Stromal cell of bone marrow (primary cell): ENCODE measurements around the gene SV2A.
A peak's percentile ranks its signal among the peaks of the same experiment; 100 is the strongest.
"Not testable (repeated sequence)": the region's sequence is repeated elsewhere in the genome, so short reads cannot be mapped to it uniquely, and the experiment has no call there.

Experiments used
- DNase-seq: peaks from one replicate; pipeline ENCODE4 v3.0.0-alpha.2; 2012; ENCODE audit warnings: low read depth

Gene SV2A

GRCh38 chr1:149917571-149918144 is at the start of gene SV2A:
TSS of gene SV2A (minus strand) at chr1:149917844. CDS start at chr1:149913840, 4,004 bp downstream.
- peak; percentile 41 for DNase-seq

GRCh38 chr1:149967041-149967440 is 49.4 kb upstream of the SV2A start:
- DNase-seq = no peak

DNA sequence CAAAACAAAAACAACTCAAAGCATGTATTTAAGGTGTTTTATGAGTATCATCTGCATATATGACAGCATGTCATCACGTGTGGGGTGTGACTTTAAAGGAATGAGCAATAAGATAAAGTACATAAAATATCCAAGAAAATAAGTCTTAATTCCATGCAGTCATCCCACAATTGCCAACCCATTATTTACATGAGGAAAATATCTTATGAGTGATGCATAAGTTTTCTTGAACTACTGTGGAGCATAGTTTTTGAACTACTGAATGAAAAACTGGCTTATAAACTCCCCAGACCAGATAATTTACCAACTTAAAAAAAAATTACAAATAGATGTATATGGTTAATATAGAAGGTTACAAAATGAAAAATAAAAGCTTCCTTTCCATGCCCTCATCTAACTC is 48.8 kb upstream of the SV2A start:
- DNase-seq = no peak

DNA sequence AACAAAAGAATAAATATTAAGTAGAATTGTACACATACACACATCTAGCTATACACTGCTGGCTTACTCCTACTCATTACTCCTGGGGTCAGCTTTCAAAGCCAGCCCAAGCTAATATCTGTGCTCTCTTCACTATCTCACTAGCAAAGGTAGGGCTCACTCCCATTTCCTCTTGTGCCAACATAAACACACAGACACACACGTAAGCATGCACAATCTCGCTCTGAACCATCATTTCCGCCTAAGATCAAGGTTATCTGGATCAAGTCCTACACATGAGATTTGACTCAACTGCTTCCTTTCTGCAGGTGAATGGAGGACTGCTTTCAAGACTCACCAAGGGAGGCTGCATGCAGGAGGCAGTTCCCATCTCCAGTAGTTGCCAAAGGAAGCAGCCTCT is 47.8 kb upstream of the SV2A start:
- DNase-seq = no peak

DNA sequence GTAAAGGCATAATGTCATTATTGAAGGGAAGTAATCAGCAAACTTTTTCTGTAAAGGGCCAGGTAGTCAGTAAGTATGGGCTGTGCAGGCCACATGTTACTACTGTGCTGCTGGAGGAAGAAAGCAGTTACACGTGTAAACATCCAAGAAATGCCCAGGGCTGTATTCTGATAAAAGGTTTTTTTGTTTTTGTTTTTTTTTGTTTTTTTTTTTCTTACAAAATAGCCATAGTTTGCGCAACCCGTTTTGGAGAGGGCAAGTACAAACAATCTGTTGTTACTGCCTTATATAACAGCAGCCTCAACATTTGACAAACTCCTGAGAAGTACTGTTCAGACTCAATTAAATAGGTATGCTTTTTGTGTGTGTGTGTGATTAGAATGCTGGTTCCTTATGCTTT is 45.7 kb upstream of the SV2A start:
- no peak for DNase-seq

GRCh38 chr1:149962736-149963135 is 45.1 kb upstream of the SV2A start:
- no peak for DNase-seq

GRCh38 chr1:149962039-149962647 is 44.5 kb upstream of the SV2A start:
- peak; percentile 65 for DNase-seq

- DNase-seq = not testable (repeated sequence)
Measured at GRCh38 chr1:149957548-149957947, 39.9 kb upstream of the SV2A start.

DNA sequence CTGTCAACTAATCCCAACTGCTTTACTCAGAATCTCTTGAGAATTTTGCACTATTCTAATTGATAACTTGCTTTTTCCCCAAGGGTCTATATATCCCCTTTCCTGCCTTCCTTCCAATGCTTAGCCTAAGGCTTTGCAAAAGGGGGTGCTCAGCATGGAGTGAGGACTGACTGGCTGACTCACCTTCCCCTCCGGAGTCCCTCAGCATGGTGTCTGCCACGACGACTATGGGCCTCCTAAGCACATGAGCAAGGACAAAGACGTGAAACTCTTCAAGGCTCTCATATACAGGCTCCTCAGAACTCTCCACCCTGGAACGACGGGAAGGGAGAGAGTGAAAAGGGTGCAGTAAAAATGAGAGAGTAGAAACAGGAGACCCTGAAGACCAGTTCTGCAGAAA is 32.3 kb upstream of the SV2A start:
- DNase-seq = no peak

DNA sequence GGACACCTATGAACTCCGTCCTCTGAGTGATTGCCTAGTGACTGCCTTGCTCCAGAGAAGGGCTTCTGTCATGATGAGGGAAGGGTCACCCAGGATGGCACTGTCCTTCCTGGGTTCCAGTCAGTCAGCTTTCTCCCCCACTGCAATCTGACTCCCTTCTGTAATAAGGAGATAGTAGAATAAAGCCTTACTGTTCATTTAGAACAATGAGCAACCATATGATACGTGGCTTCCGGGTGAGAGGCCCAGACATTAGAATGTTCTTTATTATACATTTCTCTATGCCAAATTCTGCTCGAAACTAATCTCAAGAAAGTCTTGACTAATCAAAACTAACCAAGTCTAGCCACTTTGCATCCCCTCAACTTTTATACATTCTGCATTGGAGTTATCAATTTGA is 27.6 kb upstream of the SV2A start:
- no peak for DNase-seq

DNA sequence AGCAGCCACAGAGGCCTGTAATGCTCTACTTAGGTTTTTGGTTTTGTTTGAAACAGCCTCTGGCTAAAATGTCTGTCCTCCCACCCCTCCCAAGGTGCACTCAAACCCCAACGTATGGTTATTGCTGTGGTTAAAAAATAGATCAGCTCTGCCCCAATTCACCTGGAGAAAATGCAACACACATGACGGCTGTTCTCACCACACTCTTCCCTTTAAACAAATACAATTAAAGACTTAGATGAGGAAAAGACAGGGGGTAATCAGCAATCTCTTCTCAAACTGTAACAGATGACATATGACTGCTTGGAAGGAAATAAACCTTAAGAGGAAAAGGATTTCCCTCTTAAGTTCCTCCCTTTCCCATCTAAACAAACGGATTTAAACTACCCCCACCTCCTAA is 25.2 kb upstream of the SV2A start:
- no peak for DNase-seq

DNA sequence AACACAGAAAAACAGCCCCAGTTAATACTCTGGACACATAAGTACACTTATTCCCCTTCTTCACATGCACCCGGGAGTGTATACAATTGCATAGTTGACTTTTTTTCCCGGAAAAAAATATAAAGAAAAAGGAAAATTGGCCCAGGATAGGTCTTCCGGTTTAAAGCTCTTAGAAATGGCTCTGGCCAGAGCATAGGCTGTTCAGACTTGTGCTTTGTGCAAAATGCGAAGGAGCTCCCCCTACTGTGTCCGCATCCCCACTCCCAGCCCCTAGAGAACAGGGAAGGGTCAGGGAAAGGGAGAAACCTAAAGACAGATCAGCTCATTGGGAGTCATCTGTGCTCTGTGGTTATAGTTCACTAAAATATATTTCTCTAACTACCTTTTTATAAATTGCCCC is 24.6 kb upstream of the SV2A start:
- peak; percentile 23 for DNase-seq

- DNase-seq = no peak
Measured at GRCh38 chr1:149940427-149940826, 22.8 kb upstream of the SV2A start.

- not testable (repeated sequence) for DNase-seq
Measured at GRCh38 chr1:149938668-149939003, 21.0 kb upstream of the SV2A start.

DNA sequence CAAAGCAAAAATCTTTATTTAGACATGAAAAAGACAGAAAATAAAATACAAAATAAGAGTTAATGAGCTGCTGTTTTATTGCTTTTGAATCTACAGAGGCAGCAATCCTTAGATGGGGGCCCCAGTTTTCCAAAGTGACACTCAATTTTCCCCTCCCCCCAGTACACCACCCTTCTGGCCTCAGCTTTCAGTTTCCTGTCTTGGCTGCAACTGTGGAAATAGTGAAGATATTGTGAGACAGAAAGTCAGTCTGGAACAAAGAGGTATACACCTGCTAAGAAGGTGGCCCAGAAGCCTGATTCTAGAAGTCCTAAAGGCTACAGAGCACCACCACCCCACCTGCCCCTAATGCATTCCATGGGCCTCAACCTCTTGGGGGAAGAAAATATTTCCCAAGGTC is 20.1 kb upstream of the SV2A start:
- DNase-seq = no peak

GRCh38 chr1:149936992-149937705 is 19.5 kb upstream of the SV2A start:
- peak; percentile 47 for DNase-seq

DNA sequence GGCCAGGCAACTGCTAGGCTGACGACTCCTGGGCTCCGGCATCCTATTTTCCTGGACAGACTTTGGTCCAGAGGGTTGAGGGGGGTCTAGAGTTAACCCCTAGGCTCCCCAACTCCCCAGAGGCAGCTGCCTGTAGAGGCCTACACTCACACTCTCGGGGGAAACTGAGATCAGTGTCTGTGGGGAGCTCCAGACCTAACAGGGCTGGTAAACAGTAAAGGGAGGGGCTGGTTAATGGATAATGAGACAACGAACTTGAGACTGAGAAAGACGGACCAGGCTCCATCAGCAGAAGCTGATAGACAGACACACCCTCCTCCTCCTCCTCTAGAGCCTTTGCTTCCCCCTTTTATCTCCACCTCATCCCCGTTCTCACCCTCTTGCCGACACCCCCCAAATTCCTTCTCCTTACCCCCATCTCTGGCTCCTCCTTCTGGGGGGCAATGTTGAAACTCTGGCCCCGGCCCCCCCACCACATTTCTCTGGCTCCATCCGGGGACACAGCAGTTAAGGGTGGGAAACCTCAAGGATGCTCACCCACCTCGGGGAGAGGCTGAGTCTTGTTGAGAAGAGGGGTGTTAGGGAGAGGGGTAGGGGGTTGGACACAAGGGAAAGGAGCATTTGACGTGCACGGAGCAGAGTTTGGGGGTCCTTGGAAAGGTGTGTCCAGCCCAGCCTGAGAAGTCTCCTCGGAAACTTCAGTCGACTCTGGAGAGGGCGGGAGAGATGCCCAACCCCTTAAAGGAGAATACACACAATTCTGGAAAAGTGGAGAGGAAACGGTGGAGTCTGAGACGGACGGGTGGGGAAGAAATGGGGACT is 18.7 kb upstream of the SV2A start, which contains the start of gene MTMR11:
Gene MTMR11 (minus strand): TSS at position 710 of the 822 bp plus-strand sequence. CDS start 232 bp downstream, at position 478.
- peak; percentile 35 for DNase-seq

DNA sequence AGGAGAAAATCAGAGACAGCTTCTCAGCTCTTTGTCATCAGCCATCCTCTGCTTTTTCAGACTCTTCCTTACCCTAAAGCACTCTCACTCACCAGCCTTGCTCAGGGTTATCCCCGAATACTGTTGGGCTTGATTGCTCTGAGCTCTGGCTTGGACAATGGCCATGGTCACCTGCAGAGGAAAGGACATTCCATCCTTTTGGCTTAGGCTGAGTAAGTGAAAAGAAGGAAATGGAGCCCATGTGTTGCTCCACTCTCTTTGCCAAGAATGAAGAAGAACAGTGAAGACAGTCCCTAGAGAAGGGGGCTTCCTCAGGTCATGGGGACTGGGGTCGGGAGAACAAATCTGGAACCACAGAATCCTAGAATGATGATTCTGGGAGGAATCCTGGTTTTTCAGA is 16.7 kb upstream of the SV2A start:
- no peak for DNase-seq

GRCh38 chr1:149933208-149933607 is 15.6 kb upstream of the SV2A start:
- DNase-seq = no peak

DNA sequence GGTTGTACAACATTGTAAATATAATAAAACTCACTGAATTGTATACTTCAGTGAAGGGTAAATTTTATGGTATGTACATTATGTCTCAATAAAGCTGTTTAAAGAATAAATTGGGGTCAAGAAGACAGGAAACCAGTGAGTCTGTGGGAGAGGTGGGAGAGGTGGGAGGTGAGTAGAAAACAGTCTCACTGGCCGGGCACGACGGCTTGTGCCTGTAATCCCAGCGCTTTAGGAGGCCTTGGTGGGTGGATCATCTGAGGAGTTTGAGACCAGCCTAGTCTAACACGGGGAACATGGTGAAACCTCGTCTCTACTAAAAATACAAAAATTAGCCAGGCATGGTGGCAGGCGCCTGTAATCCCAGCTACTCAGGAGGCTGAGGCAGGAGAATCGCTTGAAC is 14.8 kb upstream of the SV2A start:
- no peak for DNase-seq

DNA sequence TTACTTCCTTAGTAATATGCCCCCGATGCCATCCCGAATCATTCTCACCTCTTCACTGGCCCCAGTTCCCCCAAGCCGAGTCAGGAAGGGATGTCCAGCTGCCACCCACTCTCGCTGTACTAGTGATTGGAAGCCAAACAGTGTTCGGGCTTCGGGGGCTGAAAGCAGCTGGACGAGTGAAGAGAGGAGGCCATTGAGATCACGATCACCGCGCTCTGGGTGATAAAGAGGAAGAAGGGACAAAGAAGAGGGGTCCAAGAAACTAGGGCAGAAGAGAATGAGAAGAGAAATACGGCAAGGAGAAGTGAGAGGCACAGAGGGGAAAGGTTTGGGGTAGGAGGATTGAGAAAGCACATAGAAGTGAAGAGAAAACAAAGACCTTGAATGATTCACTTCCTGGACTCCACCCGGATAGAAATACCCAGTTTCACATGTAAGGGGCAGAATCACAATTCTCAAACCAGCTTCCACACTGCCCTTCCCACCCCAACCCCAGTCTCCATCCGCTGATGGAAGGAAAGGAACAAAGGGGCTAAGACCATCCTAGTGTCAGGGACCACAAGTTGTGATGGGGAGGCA is 13.7 kb upstream of the SV2A start:
- no peak for DNase-seq

GRCh38 chr1:149929856-149930255 is 12.2 kb upstream of the SV2A start:
- DNase-seq = no peak

GRCh38 chr1:149928401-149928724 is 10.7 kb upstream of the SV2A start:
- DNase-seq = no peak
